HEK293 (cell line): Measurements from ENCODE around the gene BRD8.

Experiments
- CTCF ChIA-PET: fragments of 350-600 bp; formaldehyde crosslinking; extraction: SDS; loops from one replicate; lab custom pipeline; 2021; ENCODE audit warnings: antibody characterized with exemption; lab: Yijun Ruan, JAX
- POLR2A ChIA-PET: fragments of 300-600 bp; formaldehyde crosslinking; extraction: SDS; loops from one replicate; lab custom pipeline; 2020; ENCODE audit warnings: antibody characterized with exemption, inconsistent platforms; lab: Yijun Ruan, JAX
- H3K27ac ChIP-seq: fragments of 200-500 bp; sonication (Bioruptor generic); 2 replicates; pipeline ENCODE4 v1.5.1; 2014; ENCODE audit warnings: low read depth, low read length, control low read depth, inconsistent platforms; ENCODE audit errors: extremely low read depth
- H3K36me3 ChIP-seq, 2 experiments: fragments of 200-500 bp in 1 of 2; sonication (Bioruptor generic) in 1 of 2; 1 replicate in 1 of 2; 2 replicates in 1 of 2; pipeline ENCODE4 v1.5.1; 2014 to 2017; ENCODE audit warnings: inconsistent platforms in 2 of 2, low read length in 2 of 2; ENCODE audit not compliant: control insufficient read depth in 2 of 2, insufficient read depth in 1 of 2
- H3K4me1 ChIP-seq: fragments of 200-500 bp; sonication (Bioruptor generic); 2 replicates; pipeline ENCODE4 v1.5.1; 2014; ENCODE audit warnings: mild to moderate bottlenecking, low read length, inconsistent platforms; ENCODE audit not compliant: control insufficient read depth, insufficient read depth
- H3K4me3 ChIP-seq: 2 replicates; pipeline ENCODE4 v1.5.1; 2011; ENCODE audit warnings: low read depth, mild to moderate bottlenecking, control low read depth, low read length, moderate library complexity
- H3K9me3 ChIP-seq: fragments of 200-500 bp; sonication (Bioruptor generic); 2 replicates; pipeline ENCODE4 v1.5.1; 2014; ENCODE audit warnings: low read depth, low read length, inconsistent platforms; ENCODE audit not compliant: control insufficient read depth, insufficient read depth
- EGR2 ChIP-seq: fragments of 450-650 bp; formaldehyde crosslinking; IDR thresholded peaks from 2 replicates; pipeline ENCODE4 v1.5.1; 2016; ENCODE audit warnings: low read depth, missing biosample characterization, missing genetic modification characterization
- GLI4 ChIP-seq: fragments of 450-650 bp; formaldehyde crosslinking; IDR thresholded peaks from 2 replicates; pipeline ENCODE4 v1.5.1; 2016; ENCODE audit warnings: missing biosample characterization, missing genetic modification characterization
- KLF16 ChIP-seq: fragments of 450-650 bp; formaldehyde crosslinking; IDR thresholded peaks from 2 replicates; pipeline ENCODE4 v1.5.1; 2017; ENCODE audit warnings: missing biosample characterization, missing genetic modification characterization
- KLF9 ChIP-seq: fragments of 450-650 bp; formaldehyde crosslinking; IDR thresholded peaks from 2 replicates; pipeline ENCODE4 v1.5.1; 2016; ENCODE audit warnings: missing biosample characterization, missing genetic modification characterization, low read depth
- ZBTB44 ChIP-seq: fragments of 450-650 bp; IDR thresholded peaks from 2 replicates; pipeline ENCODE4 v1.5.1; 2018; ENCODE audit warnings: missing biosample characterization, mild to moderate bottlenecking, missing genetic modification characterization
- ZFHX2 ChIP-seq: fragments of 450-650 bp; formaldehyde crosslinking; conservative IDR thresholded peaks from 2 replicates; pipeline ENCODE4 v1.5.1; 2016; ENCODE audit warnings: missing biosample characterization, missing genetic modification characterization
- ZFP37 ChIP-seq: fragments of 450-650 bp; formaldehyde crosslinking; IDR thresholded peaks from 2 replicates; pipeline ENCODE4 v1.5.1; 2016; ENCODE audit warnings: missing biosample characterization, missing genetic modification characterization
- ZFP41 ChIP-seq: fragments of 450-650 bp; formaldehyde crosslinking; IDR thresholded peaks from 2 replicates; pipeline ENCODE4 v1.5.1; 2016; ENCODE audit warnings: missing biosample characterization, missing genetic modification characterization, borderline replicate concordance
- ZNF157 ChIP-seq: fragments of 450-650 bp; formaldehyde crosslinking; IDR thresholded peaks from 2 replicates; pipeline ENCODE4 v1.5.1; 2016; ENCODE audit warnings: missing biosample characterization, missing genetic modification characterization
- ZNF175 ChIP-seq: fragments of 450-650 bp; formaldehyde crosslinking; IDR thresholded peaks from 2 replicates; pipeline ENCODE4 v1.5.1; 2016; ENCODE audit warnings: missing biosample characterization, missing genetic modification characterization
- ZNF184 ChIP-seq: fragments of 450-650 bp; IDR thresholded peaks from 2 replicates; pipeline ENCODE4 v1.5.1; 2018; ENCODE audit warnings: missing biosample characterization, mild to moderate bottlenecking, missing genetic modification characterization
- ZNF24 ChIP-seq: fragments of 450-650 bp; formaldehyde crosslinking; IDR thresholded peaks from 2 replicates; pipeline ENCODE4 v1.5.1; 2016; ENCODE audit warnings: missing biosample characterization, missing genetic modification characterization
- ZNF37A ChIP-seq: fragments of 450-650 bp; IDR thresholded peaks from 2 replicates; pipeline ENCODE4 v1.5.1; 2018; ENCODE audit warnings: missing biosample characterization, missing genetic modification characterization
- ZNF394 ChIP-seq: fragments of 450-650 bp; formaldehyde crosslinking; IDR thresholded peaks from 2 replicates; pipeline ENCODE4 v1.5.1; 2016; ENCODE audit warnings: missing biosample characterization, missing genetic modification characterization, mild to moderate bottlenecking, moderate library complexity, borderline replicate concordance
- ZNF423 ChIP-seq: fragments of 450-650 bp; formaldehyde crosslinking; IDR thresholded peaks from 2 replicates; pipeline ENCODE4 v1.5.1; 2016; ENCODE audit warnings: missing biosample characterization, missing genetic modification characterization
- ZNF501 ChIP-seq: fragments of 450-650 bp; formaldehyde crosslinking; IDR thresholded peaks from 2 replicates; pipeline ENCODE4 v1.5.1; 2016; ENCODE audit warnings: missing biosample characterization, missing genetic modification characterization
- ZNF548 ChIP-seq: fragments of 450-650 bp; formaldehyde crosslinking; IDR thresholded peaks from 2 replicates; pipeline ENCODE4 v1.5.1; 2016; ENCODE audit warnings: missing biosample characterization, missing genetic modification characterization
- ZNF558 ChIP-seq: fragments of 450-650 bp; formaldehyde crosslinking; IDR thresholded peaks from 2 replicates; pipeline ENCODE4 v1.5.1; 2016; ENCODE audit warnings: missing biosample characterization, missing genetic modification characterization
- ZNF626 ChIP-seq: fragments of 450-650 bp; sonication (Bioruptor Pico); formaldehyde crosslinking; IDR thresholded peaks from 2 replicates; pipeline ENCODE4 v1.5.1; 2018; ENCODE audit warnings: missing biosample characterization, missing genetic modification characterization, inconsistent platforms
- ZNF660 ChIP-seq: fragments of 450-650 bp; IDR thresholded peaks from 2 replicates; pipeline ENCODE4 v1.5.1; 2018; ENCODE audit warnings: missing biosample characterization, mild to moderate bottlenecking, missing genetic modification characterization
- ZNF677 ChIP-seq: fragments of 450-650 bp; IDR thresholded peaks from 2 replicates; pipeline ENCODE4 v1.5.0; 2018; ENCODE audit warnings: missing biosample characterization, mild to moderate bottlenecking, missing genetic modification characterization, moderate library complexity
- ZSCAN30 ChIP-seq: fragments of 450-650 bp; IDR thresholded peaks from 2 replicates; pipeline ENCODE4 v1.5.1; 2018; ENCODE audit warnings: missing biosample characterization, mild to moderate bottlenecking, missing genetic modification characterization, moderate library complexity
- TF ChIP-seq, protein P1 (sequence below): fragments of 450-650 bp; formaldehyde crosslinking; IDR thresholded peaks from 2 replicates; pipeline ENCODE4 v1.5.1; 2016; ENCODE audit warnings: missing biosample characterization, missing genetic modification characterization
- TF ChIP-seq, protein P2 (sequence below): sonication (generic); formaldehyde crosslinking; IDR thresholded peaks from 2 replicates; pipeline ENCODE4 v1.8.1; 2022; ENCODE audit warnings: mild to moderate bottlenecking, moderate library complexity, missing genetic modification reagents

The BRD8 gene

DNA sequence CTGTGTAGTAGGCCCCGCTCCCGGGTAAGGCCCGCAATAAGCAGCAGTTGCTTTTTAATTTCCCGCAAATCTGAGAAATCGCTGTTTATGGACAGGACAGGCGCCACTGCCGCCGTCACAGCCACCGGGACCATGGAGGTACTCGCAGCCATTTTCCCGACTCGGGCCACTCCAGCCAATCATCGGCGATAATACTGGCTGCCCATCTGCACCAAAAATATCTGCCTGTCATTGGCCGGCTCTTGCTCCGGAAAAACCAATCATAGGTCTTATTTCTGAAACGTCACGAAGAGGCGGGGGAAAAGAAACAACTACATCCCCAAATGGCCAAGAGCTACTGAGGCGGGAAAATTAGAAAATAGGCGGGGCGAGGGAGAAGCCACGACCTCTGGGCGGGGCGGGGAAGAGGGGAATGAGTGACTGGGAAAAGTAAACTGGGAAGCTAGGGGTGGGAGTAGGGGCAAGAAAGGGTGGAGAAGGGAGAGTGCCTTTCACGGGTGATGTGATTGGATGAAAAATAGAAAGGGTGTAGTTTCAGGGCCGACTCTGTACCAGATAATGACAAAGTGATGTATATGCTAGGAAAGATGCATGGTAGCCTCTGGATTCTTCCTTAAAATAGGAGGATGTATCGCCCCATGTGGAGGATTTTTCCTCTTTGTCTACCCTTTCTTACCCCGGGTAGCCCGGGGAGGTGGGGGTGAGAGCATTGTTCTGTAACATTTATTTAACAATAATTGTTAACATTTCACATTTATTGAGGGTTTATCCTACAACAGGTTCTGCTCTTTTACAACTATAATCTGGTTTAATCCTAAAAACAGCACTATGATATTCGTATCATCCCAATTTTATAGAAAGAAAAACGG, 35.0 kb upstream of the BRD8 start, which contains the start of gene CDC23 (continued):
- TF ChIP-seq ZNF660 (tag by site-specific recombination) (peak; percentile 63), ZNF24 (tag by site-specific recombination) (peak; percentile 76), ZNF184 (tag by site-specific recombination) (peak; percentile 57; the same call in 1 of the 2 replicates), KLF9 (tag by site-specific recombination) (peak; percentile 51), ZNF677 (no peak), ZFP41 (tag by site-specific recombination) (no peak), ZNF626 (tag by site-specific recombination) (no peak), ZNF175 (tag by site-specific recombination) (no peak), ZNF37A (tag by site-specific recombination) (no peak), ZNF394 (0 out of 2 replicates have a peak, but pooled peaks have one; percentile 7), ZBTB44 (tag by site-specific recombination) (no peak)
- TF ChIP-seq, protein P1, sequence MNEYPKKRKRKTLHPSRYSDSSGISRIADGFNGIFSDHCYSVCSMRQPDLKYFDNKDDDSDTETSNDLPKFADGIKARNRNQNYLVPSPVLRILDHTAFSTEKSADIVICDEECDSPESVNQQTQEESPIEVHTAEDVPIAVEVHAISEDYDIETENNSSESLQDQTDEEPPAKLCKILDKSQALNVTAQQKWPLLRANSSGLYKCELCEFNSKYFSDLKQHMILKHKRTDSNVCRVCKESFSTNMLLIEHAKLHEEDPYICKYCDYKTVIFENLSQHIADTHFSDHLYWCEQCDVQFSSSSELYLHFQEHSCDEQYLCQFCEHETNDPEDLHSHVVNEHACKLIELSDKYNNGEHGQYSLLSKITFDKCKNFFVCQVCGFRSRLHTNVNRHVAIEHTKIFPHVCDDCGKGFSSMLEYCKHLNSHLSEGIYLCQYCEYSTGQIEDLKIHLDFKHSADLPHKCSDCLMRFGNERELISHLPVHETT = no peak

DNA sequence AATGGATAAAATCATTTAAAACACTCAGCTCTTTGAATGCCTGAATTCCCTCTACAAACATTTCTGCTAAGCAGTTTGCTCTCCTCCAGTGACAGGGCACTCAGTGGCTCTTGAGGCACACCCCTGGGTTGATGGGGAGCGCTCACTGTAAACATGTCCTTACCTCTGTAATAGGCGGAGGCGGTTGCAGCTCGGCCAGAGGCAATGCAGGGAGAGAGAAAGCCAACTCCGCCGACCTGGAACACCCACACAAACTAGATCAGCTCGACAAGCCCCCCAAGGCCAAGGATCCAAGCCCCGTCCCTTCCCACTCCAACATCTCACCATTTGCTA, 34.4 kb upstream of the BRD8 start:
- TF ChIP-seq ZNF157 (tag by site-specific recombination) (no peak), GLI4 (tag by site-specific recombination) (0 out of 2 replicates have a peak, but pooled peaks have one; percentile 35), ZNF548 (tag by site-specific recombination) (no peak), ZNF423 (tag by site-specific recombination) (no peak), ZSCAN30 (tag by site-specific recombination) (no peak), ZFP37 (0 out of 2 replicates have a peak, but pooled peaks have one; percentile 29), ZNF24 (tag by site-specific recombination) (no peak), ZFHX2 (tag by site-specific recombination) (peak; percentile 94), ZNF501 (0 out of 2 replicates have a peak, but pooled peaks have one; percentile 22), EGR2 (tag by site-specific recombination) (peak; percentile 89), ZNF558 (no peak), KLF16 (tag by site-specific recombination) (peak; percentile 53; the same call in 1 of the 2 replicates)
- TF ChIP-seq, protein P1 = no peak
- TF ChIP-seq, protein P2, sequence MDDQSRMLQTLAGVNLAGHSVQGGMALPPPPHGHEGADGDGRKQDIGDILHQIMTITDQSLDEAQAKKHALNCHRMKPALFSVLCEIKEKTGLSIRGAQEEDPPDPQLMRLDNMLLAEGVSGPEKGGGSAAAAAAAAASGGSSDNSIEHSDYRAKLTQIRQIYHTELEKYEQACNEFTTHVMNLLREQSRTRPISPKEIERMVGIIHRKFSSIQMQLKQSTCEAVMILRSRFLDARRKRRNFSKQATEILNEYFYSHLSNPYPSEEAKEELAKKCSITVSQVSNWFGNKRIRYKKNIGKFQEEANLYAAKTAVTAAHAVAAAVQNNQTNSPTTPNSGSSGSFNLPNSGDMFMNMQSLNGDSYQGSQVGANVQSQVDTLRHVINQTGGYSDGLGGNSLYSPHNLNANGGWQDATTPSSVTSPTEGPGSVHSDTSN (CRISPR knock-in tag) = no peak
- Histone ChIP-seq H3K4me3 (peak overlapping the region; percentile 94), H3K9me3 (no peaks in the 10 kb centered on the region), H3K4me1 (peaks cover 7% of the 10 kb centered on the region; the same call in 1 of the 2 replicates), H3K36me3 (peaks cover 28 to 39% of the 10 kb centered on the region in 2 experiments), H3K27ac (peak overlapping the region; percentile 77)
- ChIA-PET CTCF (interaction anchor here (0.6 to 1.6 kb wide), 10 partner anchors 10 to 290 kb away, joined by 3 to 9 read pairs (median 4); partner anchors contain the start of gene CDC25C), POLR2A (interaction anchor here (0.6 to 2.6 kb wide), 19 partner anchors 11 to 1129 kb away, joined by 3 to 27 read pairs (median 5); partner anchors contain the start of genes BRD8, CDC25C, EGR1 and ETF1)
